OCI-LY1 (cell line): ENCODE results near the gene TACR2.

Source experiments
- EZH2 ChIP-seq: fragments of 200-600 bp; sonication (generic), shearing (Covaris generic); IDR thresholded peaks from 2 replicates; pipeline ENCODE4 v1.8.0; 2017; ENCODE audit warnings: borderline replicate concordance, mixed run types, mild to moderate bottlenecking, antibody characterized with exemption, low read length, moderate library complexity, mixed read lengths
- TF ChIP-seq, protein P1 (sequence below): fragments of 200-600 bp; sonication (generic), shearing (Covaris generic); IDR thresholded peaks from 2 replicates; pipeline ENCODE4 v1.5.1; 2017; ENCODE audit warnings: mild to moderate bottlenecking, antibody characterized with exemption, low read length, moderate library complexity, mixed read lengths

GRCh38 chr10:69356187-69356586 lies 60.5 kb downstream of the TACR2 start:
- TF ChIP-seq, protein P1, sequence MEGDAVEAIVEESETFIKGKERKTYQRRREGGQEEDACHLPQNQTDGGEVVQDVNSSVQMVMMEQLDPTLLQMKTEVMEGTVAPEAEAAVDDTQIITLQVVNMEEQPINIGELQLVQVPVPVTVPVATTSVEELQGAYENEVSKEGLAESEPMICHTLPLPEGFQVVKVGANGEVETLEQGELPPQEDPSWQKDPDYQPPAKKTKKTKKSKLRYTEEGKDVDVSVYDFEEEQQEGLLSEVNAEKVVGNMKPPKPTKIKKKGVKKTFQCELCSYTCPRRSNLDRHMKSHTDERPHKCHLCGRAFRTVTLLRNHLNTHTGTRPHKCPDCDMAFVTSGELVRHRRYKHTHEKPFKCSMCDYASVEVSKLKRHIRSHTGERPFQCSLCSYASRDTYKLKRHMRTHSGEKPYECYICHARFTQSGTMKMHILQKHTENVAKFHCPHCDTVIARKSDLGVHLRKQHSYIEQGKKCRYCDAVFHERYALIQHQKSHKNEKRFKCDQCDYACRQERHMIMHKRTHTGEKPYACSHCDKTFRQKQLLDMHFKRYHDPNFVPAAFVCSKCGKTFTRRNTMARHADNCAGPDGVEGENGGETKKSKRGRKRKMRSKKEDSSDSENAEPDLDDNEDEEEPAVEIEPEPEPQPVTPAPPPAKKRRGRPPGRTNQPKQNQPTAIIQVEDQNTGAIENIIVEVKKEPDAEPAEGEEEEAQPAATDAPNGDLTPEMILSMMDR, result no peak
- no peak for TF ChIP-seq EZH2
